ENCODE data around the gene RALB.
A peak's percentile ranks its signal among the peaks of the same experiment; 100 is the strongest.

RALB gene

GRCh38 chr2:120338015-120338414 lies 85.4 kb downstream of the RALB start:
- DNase-seq (ENCODE audit: low spot score): no peak

- no peak for DNase-seq (ENCODE audit: low spot score)
These were observed 89.3 kb downstream of the RALB start for GRCh38 chr2:120341977-120342376.

DNA sequence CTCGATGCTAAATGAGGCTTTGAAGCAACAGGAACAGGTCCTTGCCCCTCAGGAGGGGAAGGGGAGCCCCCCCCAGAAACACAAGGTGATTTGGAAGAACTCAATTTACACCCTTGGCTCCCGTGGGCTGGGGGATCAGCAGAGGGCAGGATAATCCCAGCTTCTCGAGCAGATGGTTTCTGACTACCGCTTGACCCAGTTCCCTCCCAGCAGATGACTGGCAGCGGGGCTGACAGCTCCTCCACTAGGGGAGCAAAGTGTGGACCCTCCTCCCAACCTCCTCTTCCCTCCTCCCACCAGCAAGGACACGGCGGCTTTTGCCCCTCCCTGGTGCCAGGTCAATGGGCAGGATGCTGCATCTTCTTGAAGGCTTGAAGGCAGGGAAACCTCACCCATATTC lies 89.8 kb downstream of the RALB start:
- no peak for DNase-seq (ENCODE audit: low spot score)

- no peak for DNase-seq (ENCODE audit: low spot score)
These were observed 90.4 kb downstream of the RALB start for GRCh38 chr2:120343100-120343432.

- DNase-seq (ENCODE audit: low spot score): peak; percentile 77
These were observed 90.9 kb downstream of the RALB start for GRCh38 chr2:120343433-120344105.
